CD4-positive, alpha-beta T cell (primary cell): ENCODE results near the gene FHOD1. TPM values are rescaled to one million over a fixed set of nuclear protein-coding genes. Genes with fewer than 3 reads are reported as not detected.

Source experiments
- ATAC-seq: fragments of 200-7000 bp; cut with Tn5 transposase; one replicate; pipeline ENCODE4 v1.10.0; 2022; ENCODE audit warnings: mild to moderate bottlenecking; ENCODE audit not compliant: poor library complexity
- CTCF ChIA-PET: fragments of 350-600 bp; sonication (Branson Sonifier 250); formaldehyde crosslinking; loops from one replicate; lab custom pipeline; 2021; ENCODE audit warnings: antibody characterized with exemption, inconsistent platforms; lab: Charles Lee
- POLR2A ChIA-PET: fragments of 350-600 bp; sonication (Branson Sonifier 250); formaldehyde crosslinking; loops from one replicate; lab custom pipeline; 2021; ENCODE audit warnings: antibody characterized with exemption, inconsistent platforms; lab: Charles Lee
- DNase-seq, 14 experiments: peaks; one replicate each; pipeline ENCODE4 v3.0.0-alpha.2; 2013 to 2020; ENCODE audit warnings: mixed read lengths in 2 of 14
- H3K27ac ChIP-seq, 2 donors: one replicate each; pipeline versions ENCODE4 v1.5.1 to v1.7.0; 2013; ENCODE audit warnings: low read length in 2 of 2, low read depth in 1 of 2, mild to moderate bottlenecking in 1 of 2
- H3K27me3 ChIP-seq, 2 experiments: 1 replicate in 1 of 2; 2 replicates in 1 of 2; pipeline versions ENCODE4 v1.6.1 to v1.7.0; 2013; ENCODE audit warnings: low read length in 2 of 2, control low read depth in 1 of 2, mild to moderate bottlenecking in 1 of 2, moderate library complexity in 1 of 2; ENCODE audit not compliant: insufficient read depth in 2 of 2, control insufficient read depth in 1 of 2
- H3K36me3 ChIP-seq: one replicate; pipeline ENCODE4 v1.6.1; 2013; ENCODE audit warnings: low read length, control low read depth; ENCODE audit not compliant: insufficient read depth
- H3K4me1 ChIP-seq: one replicate; pipeline ENCODE4 v1.6.1; 2013; ENCODE audit warnings: low read length, control low read depth; ENCODE audit not compliant: insufficient read depth
- H3K4me3 ChIP-seq: one replicate; pipeline ENCODE4 v1.5.1; 2013; ENCODE audit warnings: mild to moderate bottlenecking, low read length, moderate library complexity
- H3K9me3 ChIP-seq, 2 experiments: 1 replicate in 1 of 2; 2 replicates in 1 of 2; pipeline versions ENCODE4 v1.6.1 to v1.7.0; 2013; ENCODE audit warnings: low read length in 2 of 2, mild to moderate bottlenecking in 2 of 2, control low read depth in 1 of 2, moderate library complexity in 1 of 2; ENCODE audit not compliant: control insufficient read depth in 1 of 2, insufficient read depth in 1 of 2
- H3K27ac Mint-ChIP-seq: one replicate; pipeline ENCODE4 v1.8.0; 2020; ENCODE audit warnings: mixed read lengths
- H3K27me3 Mint-ChIP-seq: one replicate; pipeline ENCODE4 v1.8.0; 2021; ENCODE audit warnings: mixed read lengths
- H3K36me3 Mint-ChIP-seq: one replicate; pipeline ENCODE4 v1.8.0; 2021; ENCODE audit warnings: low read depth, mixed read lengths
- H3K4me1 Mint-ChIP-seq: one replicate; pipeline ENCODE4 v1.8.0; 2021; ENCODE audit warnings: low read depth, mixed read lengths
- H3K4me3 Mint-ChIP-seq: one replicate; pipeline ENCODE4 v1.8.0; 2020; ENCODE audit warnings: mild to moderate bottlenecking, mixed read lengths
- H3K9me3 Mint-ChIP-seq: one replicate; pipeline ENCODE4 v1.8.0; 2020; ENCODE audit warnings: mixed read lengths
- CTCF ChIP-seq: fragments of 200-600 bp; IDR thresholded peaks from one replicate; pipeline ENCODE4 v1.8.0; 2022; ENCODE audit warnings: antibody characterized with exemption, mild to moderate bottlenecking
- intact Hi-C, 2 experiments: fragments of 100-400 bp; cut with DNase I in 1 of 2; cut with micrococcal nuclease in 1 of 2; formaldehyde crosslinking; loops; one replicate each; pipeline versions ENCODE4 v1.15.1 to v1.9.0; 2023 to 2025; cut with DNase I, micrococcal nuclease
- total RNA-seq, 174 experiments: library from RNA in 2 of 174; stranded (reverse) in 2 of 174; gene quantifications; one replicate each; pipeline ENCODE4 v1.2.3 and lab custom pipeline; 2021 to 2026

Gene FHOD1
- total RNA-seq, 2 experiments from 2014 or later = 21.1 to 26.0 TPM

DNA sequence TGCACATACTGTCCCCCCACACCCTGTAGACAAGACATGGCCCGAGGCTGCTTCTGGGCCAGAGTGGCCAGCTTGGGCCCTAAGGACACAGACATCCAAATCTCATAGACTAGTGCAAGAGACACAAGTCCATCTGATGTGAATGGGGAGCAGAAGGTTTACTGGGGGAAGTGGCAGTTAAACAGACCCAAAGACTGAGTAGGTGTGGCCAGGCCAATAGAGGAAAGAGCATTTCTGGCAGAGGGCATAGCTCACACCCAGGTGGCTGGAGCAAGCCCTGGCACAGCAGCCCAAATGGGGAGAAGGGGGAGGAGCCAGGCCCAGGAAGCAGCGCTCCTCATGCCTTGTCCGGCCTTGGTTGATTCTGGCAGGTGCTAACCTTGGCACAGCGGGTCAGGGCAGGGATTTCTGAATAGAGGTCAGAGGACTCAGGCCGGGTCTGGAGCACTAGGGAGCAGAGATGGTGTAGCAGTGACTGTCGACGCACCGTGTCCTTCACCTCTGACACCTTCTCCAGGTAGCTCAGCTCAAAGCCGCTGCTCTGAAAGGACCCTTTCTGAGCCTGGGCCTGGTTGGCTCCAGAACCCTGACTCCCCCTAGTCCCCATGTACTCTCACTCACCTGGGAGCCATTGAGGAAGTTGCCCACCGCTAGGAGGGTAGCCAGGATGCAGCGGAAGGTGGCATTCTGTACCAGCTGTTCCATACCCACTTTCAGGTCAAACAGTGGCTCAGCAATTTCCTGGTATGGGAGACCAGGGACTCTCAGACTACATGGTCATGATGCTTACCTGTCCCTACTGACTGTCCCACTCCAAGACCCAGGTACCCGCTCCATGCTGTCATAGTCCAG is 16.2 kb downstream of the FHOD1 start:
- TF ChIP-seq CTCF = no peak
- Mint-ChIP-seq H3K4me3 (no peak overlapping the region), H3K27me3 (no peaks in the 10 kb centered on the region), H3K4me1 (peaks cover 23% of the 10 kb centered on the region), H3K9me3 (no peaks in the 10 kb centered on the region), H3K27ac (no peak overlapping the region), H3K36me3 (peaks cover 69% of the 10 kb centered on the region)
- intact Hi-C loops = no loop called here
- Histone ChIP-seq H3K4me3 (no peak overlapping the region), H3K9me3 (no peaks in the 10 kb centered on the region), H3K27me3 (no peaks in the 10 kb centered on the region), H3K36me3 (peaks cover 58% of the 10 kb centered on the region), H3K27ac (no peak overlapping the region), H3K4me1 (peaks cover 36% of the 10 kb centered on the region)
- ChIA-PET CTCF (interaction anchor here (1.0 to 2.0 kb wide), 2 partner anchors 14 to 585 kb away, joined by 3 to 5 read pairs; no protein-coding TSS in a partner anchor), POLR2A (interaction anchor here (0.5 to 2.0 kb wide), 2 partner anchors 17 to 26 kb away, joined by 4 to 5 read pairs; no protein-coding TSS in a partner anchor)
- DNase-seq (no peak), ATAC-seq (no peak)

DNA sequence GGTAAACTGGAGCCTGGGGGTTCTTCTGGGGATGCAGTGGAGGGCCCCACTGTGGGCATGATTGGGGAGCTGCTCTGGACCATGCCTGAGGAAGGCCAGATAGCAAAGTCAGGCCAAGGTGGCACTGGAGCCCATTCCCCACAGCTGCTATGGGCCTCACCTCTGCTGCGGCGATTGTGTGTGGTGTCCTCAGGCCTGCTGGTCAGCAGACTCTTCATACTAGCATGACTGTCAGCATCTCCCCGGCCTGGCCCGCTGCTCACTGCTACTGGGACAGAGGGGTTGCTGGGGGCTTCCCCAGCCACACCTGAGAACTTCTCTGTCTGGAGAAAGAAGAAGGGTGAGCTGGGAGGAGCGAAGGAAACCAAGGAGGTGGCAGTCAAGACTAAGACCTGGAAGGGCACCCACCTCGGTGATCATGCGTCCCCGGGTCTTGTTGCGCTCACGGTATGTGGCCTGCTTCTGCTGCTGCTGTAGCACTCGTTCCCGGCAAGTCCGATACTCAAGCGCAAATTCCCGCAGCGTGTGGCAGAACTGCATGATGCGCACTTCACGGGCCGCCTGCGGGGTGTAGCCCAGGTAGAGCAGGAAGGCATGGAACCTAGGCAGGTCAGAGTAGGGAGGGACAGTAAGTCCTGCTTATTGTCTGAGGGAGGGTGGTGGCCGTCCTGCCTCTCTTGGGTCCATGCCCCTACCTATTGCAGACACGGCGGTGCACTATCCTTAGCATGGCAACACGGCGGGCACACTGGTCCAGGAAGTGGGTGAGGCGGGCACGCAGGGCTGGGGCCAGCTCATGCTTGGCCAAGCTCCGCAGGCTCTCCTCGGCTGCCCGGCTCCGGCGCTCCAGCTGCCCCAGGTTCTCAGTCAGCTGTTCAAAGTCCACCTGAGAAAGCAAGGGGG is 17.1 kb downstream of the FHOD1 start:
- Histone ChIP-seq H3K9me3 (no peaks in the 10 kb centered on the region), H3K4me1 (peaks cover 36% of the 10 kb centered on the region), H3K27ac (no peak overlapping the region), H3K4me3 (no peak overlapping the region), H3K27me3 (no peaks in the 10 kb centered on the region), H3K36me3 (peaks cover 52% of the 10 kb centered on the region)
- intact Hi-C loops = loop anchor here in 1 of 2 experiments (5.0 to 10.0 kb wide), 2 partner anchors 47 to 615 kb away; partner anchors contain the start of genes CENPT, NUTF2, PLEKHG4 and THAP11
- Mint-ChIP-seq H3K27me3 (no peaks in the 10 kb centered on the region), H3K4me3 (peak overlapping the region; percentile 70), H3K36me3 (peaks cover 67% of the 10 kb centered on the region), H3K4me1 (peaks cover 30% of the 10 kb centered on the region), H3K27ac (no peak overlapping the region), H3K9me3 (no peaks in the 10 kb centered on the region)
- DNase-seq (peak in 1 of 14 experiments; percentile 20), ATAC-seq (no peak)
- POLR2A ChIA-PET = interaction anchor here (3.9 kb wide), 1 partner anchor 17 kb away, joined by 81 read pairs; the partner anchor contains the start of genes FHOD1 and SLC9A5
- CTCF ChIA-PET = interaction anchor here (1.0 kb wide), 1 partner anchor 586 kb away, joined by 3 read pairs; no protein-coding TSS in a partner anchor
- no peak for TF ChIP-seq CTCF

- Histone ChIP-seq H3K27me3 (no peaks in the 10 kb centered on the region), H3K9me3 (no peaks in the 10 kb centered on the region), H3K27ac (no peak overlapping the region), H3K4me3 (no peak overlapping the region), H3K4me1 (peaks cover 42% of the 10 kb centered on the region), H3K36me3 (peaks cover 45% of the 10 kb centered on the region)
- CTCF ChIA-PET = interaction anchor here (2.7 kb wide), 1 partner anchor 17 kb away, joined by 31 read pairs; the partner anchor contains the start of gene FHOD1
- Mint-ChIP-seq H3K27ac (no peak overlapping the region), H3K36me3 (peaks cover 59% of the 10 kb centered on the region), H3K4me3 (peak overlapping the region; percentile 99), H3K27me3 (no peaks in the 10 kb centered on the region), H3K9me3 (no peaks in the 10 kb centered on the region), H3K4me1 (peaks cover 42% of the 10 kb centered on the region)
- DNase-seq = no peak
- no peak for TF ChIP-seq CTCF
- ATAC-seq = no peak
- intact Hi-C loops = loop anchor here in 1 of 2 experiments (1.0 to 10.0 kb wide), 3 partner anchors 15 to 616 kb away; partner anchors contain the start of genes CENPT, NUTF2, PLEKHG4 and THAP11
- POLR2A ChIA-PET = interaction anchor here (3.9 kb wide), 1 partner anchor 18 kb away, joined by 81 read pairs; the partner anchor contains the start of genes FHOD1 and SLC9A5
Observed at GRCh38 chr16:67228905-67229304, 18.4 kb downstream of the FHOD1 start.
